ENCODE results near the gene SLC12A9.

- TF ChIP-seq, protein P1, sequence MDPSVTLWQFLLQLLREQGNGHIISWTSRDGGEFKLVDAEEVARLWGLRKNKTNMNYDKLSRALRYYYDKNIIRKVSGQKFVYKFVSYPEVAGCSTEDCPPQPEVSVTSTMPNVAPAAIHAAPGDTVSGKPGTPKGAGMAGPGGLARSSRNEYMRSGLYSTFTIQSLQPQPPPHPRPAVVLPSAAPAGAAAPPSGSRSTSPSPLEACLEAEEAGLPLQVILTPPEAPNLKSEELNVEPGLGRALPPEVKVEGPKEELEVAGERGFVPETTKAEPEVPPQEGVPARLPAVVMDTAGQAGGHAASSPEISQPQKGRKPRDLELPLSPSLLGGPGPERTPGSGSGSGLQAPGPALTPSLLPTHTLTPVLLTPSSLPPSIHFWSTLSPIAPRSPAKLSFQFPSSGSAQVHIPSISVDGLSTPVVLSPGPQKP (IDR thresholded peaks at IDR 0.05; ENCODE audit: borderline replicate concordance, low read depth, low read length), result no peak
- TF ChIP-seq CTCF (conservative IDR thresholded peaks at IDR 0.05; ENCODE audit: low read depth, low read length) (no peak), POLR2A (IDR thresholded peaks at IDR 0.05; ENCODE audit: low read depth, low read length) (no peak), CHD1 (IDR thresholded peaks at IDR 0.05; ENCODE audit: low read depth, low read length) (no peak), USF2 (IDR thresholded peaks at IDR 0.05; ENCODE audit: low read depth, low read length) (no peak), BHLHE40 (IDR thresholded peaks at IDR 0.05; ENCODE audit: low read depth, low read length) (no peak), SMC3 (IDR thresholded peaks at IDR 0.05; ENCODE audit: low read depth, low read length) (no peak)
Measured at GRCh38 chr7:100804681-100805431, 47.7 kb upstream of the SLC12A9 start.

Data from IMR-90 (cell line).